ENCODE data around the gene RNF128. TPM values are rescaled to one million over a fixed set of nuclear protein-coding genes. Genes with fewer than 3 reads are reported as not detected.

Gene RNF128
- total RNA-seq, 1 experiment from 2014 or later: 0.17 TPM

Other genes starting within 250 kb of the RNF128 start
- 0.20 and 0.53 TPM in 2 replicates for gene RADX, start 114.7 kb upstream of the RNF128 start, total RNA-seq (2021)
- 2.8 and 5.3 TPM in 2 replicates for gene TBC1D8B, start 76.0 kb downstream of the RNF128 start, total RNA-seq (2021)
- gene RIPPLY1, start 176.6 kb downstream of the RNF128 start, total RNA-seq (2021): not detected in 2 replicates
- not detected in 2 replicates for gene CLDN2, start 193.7 kb downstream of the RNF128 start, total RNA-seq (2021)

Data from PC-9 (cell line).